Colonic mucosa (tissue), 4 donors: ENCODE measurements around the gene ZNFX1. TPM values are rescaled to one million over a fixed set of nuclear protein-coding genes. Genes with fewer than 3 reads are reported as not detected.
A peak's percentile ranks its signal among the peaks of the same experiment; 100 is the strongest.

ENCODE experiments used
- DNase-seq: peaks from one replicate; pipeline ENCODE4 v3.0.0-alpha.2; 2020
- H3K27ac ChIP-seq: fragments of 200-600 bp; one replicate; pipeline ENCODE4 v1.8.0; 2021
- H3K27me3 ChIP-seq: fragments of 200-600 bp; one replicate; pipeline ENCODE4 v1.8.0; 2021
- H3K36me3 ChIP-seq: fragments of 200-600 bp; one replicate; pipeline ENCODE4 v1.8.0; 2021
- H3K4me1 ChIP-seq: fragments of 200-600 bp; one replicate; pipeline ENCODE4 v1.8.0; 2021; ENCODE audit warnings: mild to moderate bottlenecking
- H3K4me3 ChIP-seq: fragments of 200-600 bp; one replicate; pipeline ENCODE4 v1.8.0; 2021
- H3K9ac ChIP-seq, 2 donors: one replicate each; pipeline ENCODE4 v1.7.0; 2013; ENCODE audit warnings: control low read depth in 2 of 2, low read depth in 2 of 2, low read length in 2 of 2
- H3K9me3 ChIP-seq: fragments of 200-600 bp; one replicate; pipeline ENCODE4 v1.8.0; 2021
- intact Hi-C: fragments of 100-400 bp; cut with DNase I; formaldehyde crosslinking; loops from one replicate; pipeline ENCODE4 v1.14.1; 2022
- total RNA-seq, 2 donors: library from RNA; stranded (reverse); fragmentation: NEBNext Ultra II Directional in 1 of 2; extraction: Animal tissue kit (Norgen Biotek cat#: 25700) in 1 of 2; gene quantifications; one replicate each; pipeline ENCODE4 v1.2.1, GENCODE V29; 2021
- TF ChIP-seq, protein P1 (sequence below): fragments of 200-600 bp; IDR thresholded peaks from one replicate; pipeline ENCODE4 v1.8.0; 2022; ENCODE audit warnings: antibody characterized with exemption, mild to moderate bottlenecking
- donor health status: healthy.
- donor health status: DM: no; HTN: no; CAD: no.
- donor health status: DM: no; HTN: no; CAD: no.

Gene ZNFX1
- total RNA-seq, 2 donors from 2014 or later, result 22.7 to 26.7 TPM

DNA sequence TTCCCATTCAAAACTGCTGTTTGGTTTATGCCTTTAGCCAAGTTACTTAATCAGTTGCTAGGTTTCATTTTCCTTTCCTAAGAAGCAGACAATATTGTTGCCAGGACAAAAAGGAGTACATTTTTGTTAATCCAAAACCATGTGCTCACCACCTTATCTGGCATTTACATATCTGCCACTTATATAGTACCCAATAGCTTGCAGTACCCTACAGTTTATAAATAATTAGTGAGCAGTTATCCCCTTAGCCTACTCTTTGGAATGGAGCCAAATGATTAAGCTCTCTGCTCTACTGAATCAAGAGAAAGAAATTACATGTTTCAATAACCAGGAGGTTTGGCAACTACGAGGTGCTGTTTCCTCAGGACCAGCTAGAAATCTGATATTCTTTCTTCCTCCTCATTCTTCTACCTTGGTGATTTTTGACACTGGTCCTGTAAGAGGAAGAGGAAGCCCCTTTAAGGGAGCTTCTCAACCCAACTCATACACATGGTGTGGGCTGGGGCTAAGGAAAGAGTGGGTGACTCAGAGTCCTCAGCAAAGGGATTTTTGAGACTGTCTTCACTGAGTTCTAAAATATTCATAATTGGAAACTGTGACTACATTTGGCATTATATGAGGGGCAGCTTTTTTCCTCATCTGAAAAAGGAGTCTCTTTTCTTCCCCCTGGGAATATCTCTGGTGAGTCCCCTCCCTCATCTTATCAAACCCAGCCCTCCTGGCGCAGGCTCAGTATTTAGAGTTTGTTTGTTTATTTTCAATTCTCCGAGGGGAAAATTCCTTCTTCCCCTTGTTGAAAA, 1.5 kb downstream of the ZNFX1 start:
- no peaks in the 10 kb centered on the region for H3K27me3 ChIP-seq
- DNase-seq, result no peak
- H3K4me3 ChIP-seq, result peak overlapping the region; percentile 46

DNA sequence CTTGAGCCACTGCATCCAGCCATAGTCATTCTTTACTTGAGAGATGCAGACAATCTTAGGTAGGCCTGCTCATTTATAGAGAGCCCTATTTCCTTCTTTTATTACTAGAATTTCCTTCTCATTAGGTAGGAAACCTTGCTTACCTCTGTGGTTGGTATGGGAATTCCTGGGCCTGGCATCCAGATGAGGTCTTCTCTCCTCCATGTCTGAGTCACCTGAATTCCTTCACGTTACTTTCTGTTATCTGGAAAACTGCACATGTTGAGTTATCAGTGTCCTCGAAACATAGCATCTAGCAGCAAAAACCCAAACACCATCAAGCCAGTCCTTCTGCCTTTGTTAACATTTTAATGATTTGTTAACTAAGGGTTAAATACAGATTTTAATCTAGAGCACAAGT, 2.2 kb downstream of the ZNFX1 start:
- DNase-seq, result no peak
- H3K9me3 ChIP-seq, result no peaks in the 10 kb centered on the region
- peaks cover 10% of the 10 kb centered on the region for H3K36me3 ChIP-seq
- no peak overlapping the region for H3K27ac ChIP-seq
- TF ChIP-seq, protein P1, sequence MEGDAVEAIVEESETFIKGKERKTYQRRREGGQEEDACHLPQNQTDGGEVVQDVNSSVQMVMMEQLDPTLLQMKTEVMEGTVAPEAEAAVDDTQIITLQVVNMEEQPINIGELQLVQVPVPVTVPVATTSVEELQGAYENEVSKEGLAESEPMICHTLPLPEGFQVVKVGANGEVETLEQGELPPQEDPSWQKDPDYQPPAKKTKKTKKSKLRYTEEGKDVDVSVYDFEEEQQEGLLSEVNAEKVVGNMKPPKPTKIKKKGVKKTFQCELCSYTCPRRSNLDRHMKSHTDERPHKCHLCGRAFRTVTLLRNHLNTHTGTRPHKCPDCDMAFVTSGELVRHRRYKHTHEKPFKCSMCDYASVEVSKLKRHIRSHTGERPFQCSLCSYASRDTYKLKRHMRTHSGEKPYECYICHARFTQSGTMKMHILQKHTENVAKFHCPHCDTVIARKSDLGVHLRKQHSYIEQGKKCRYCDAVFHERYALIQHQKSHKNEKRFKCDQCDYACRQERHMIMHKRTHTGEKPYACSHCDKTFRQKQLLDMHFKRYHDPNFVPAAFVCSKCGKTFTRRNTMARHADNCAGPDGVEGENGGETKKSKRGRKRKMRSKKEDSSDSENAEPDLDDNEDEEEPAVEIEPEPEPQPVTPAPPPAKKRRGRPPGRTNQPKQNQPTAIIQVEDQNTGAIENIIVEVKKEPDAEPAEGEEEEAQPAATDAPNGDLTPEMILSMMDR, result no peak
- no peak overlapping the region for H3K4me3 ChIP-seq
- no peak overlapping the region for H3K9ac ChIP-seq
- intact Hi-C loops, result no loop called here
- peaks cover 9% of the 10 kb centered on the region for H3K4me1 ChIP-seq
- no peaks in the 10 kb centered on the region for H3K27me3 ChIP-seq

More for the DNA sequence above, 1.5 kb downstream of the ZNFX1 start:
- Histone ChIP-seq H3K36me3 (peaks cover 17% of the 10 kb centered on the region), H3K27ac (peak overlapping the region; percentile 90), H3K9ac (peak overlapping the region in 1 of 2 donors; percentile 99), H3K4me1 (peaks cover 9% of the 10 kb centered on the region), H3K9me3 (no peaks in the 10 kb centered on the region)
- TF ChIP-seq, protein P1, result no peak
- intact Hi-C loops, result no loop called here

DNA sequence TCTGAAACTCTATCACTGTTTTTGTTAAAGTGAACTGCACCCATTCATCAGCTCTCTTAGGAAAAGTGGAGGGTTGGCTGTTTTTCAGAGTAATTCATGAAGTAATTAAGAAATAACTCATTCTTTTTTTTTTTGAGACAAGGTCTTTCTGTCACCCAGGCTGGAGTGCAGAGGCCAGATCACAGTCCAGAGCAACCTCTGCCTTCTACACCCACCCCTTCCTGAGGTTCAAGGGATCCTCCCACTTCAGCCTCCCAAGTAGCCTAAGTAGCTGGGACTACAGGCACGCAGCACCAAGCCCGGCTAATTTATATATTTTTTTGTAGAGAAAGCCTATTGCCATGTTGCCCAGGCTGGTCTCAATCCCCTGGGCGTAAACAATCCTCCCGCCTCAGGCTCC, 2.6 kb downstream of the ZNFX1 start:
- Histone ChIP-seq H3K9me3 (no peaks in the 10 kb centered on the region), H3K9ac (no peak overlapping the region), H3K27me3 (no peaks in the 10 kb centered on the region), H3K27ac (no peak overlapping the region), H3K4me1 (peaks cover 7% of the 10 kb centered on the region), H3K36me3 (peaks cover 6% of the 10 kb centered on the region), H3K4me3 (no peak overlapping the region)
- TF ChIP-seq, protein P1, result no peak
- no peak for DNase-seq
- intact Hi-C loops, result no loop called here

DNA sequence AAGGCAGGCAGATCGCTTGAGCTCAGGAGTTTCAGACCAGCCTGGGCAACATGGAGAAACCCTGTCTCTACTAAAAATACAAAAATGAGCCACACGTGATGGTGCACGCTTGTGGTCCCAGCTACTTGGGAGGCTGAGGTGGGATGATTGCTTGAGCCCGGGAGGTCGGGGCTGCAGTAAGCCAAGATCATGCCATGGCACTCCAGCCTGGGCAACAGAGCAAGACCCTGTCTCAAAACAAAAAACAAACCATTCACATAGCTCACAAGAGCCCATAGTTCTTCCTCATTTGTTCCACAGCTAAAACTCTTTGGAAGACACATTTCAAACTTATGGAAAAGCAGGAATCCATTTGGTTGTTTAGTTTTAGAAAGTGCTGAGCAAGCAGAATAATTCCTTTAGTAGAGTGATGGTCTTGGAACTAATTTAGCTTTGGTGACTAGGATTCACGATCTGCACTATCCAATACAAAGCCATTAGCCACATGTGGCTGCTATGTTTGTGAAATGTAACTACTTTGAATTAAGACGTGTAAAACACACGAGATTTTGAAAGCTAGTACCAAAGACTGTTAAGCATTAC, 4.1 kb downstream of the ZNFX1 start:
- Histone ChIP-seq H3K4me3 (no peak overlapping the region), H3K9ac (no peak overlapping the region), H3K36me3 (no peaks in the 10 kb centered on the region), H3K4me1 (no peaks in the 10 kb centered on the region), H3K27ac (no peak overlapping the region), H3K9me3 (no peaks in the 10 kb centered on the region), H3K27me3 (no peaks in the 10 kb centered on the region)
- no peak for DNase-seq
- intact Hi-C loops, result no loop called here
- TF ChIP-seq, protein P1, result no peak

GRCh38 chr20:49272654-49273053, 5.2 kb downstream of the ZNFX1 start:
- no peak for DNase-seq
- H3K4me1 ChIP-seq, result no peaks in the 10 kb centered on the region
- TF ChIP-seq, protein P1, result no peak

More at GRCh38 chr20:49272654-49273053, 5.2 kb downstream of the ZNFX1 start:
- H3K27me3 ChIP-seq, result no peaks in the 10 kb centered on the region
- no peaks in the 10 kb centered on the region for H3K9me3 ChIP-seq
- intact Hi-C loops, result no loop called here
- H3K4me3 ChIP-seq, result no peak overlapping the region
- no peak overlapping the region for H3K9ac ChIP-seq
- H3K36me3 ChIP-seq, result no peaks in the 10 kb centered on the region
- H3K27ac ChIP-seq, result no peak overlapping the region
